Esophagus muscularis mucosa (tissue), 4 donors: ENCODE results near the gene USP25. TPM values are rescaled to one million over a fixed set of nuclear protein-coding genes. Genes with fewer than 3 reads are reported as not detected.

Experiments
- DNase-seq: peaks from one replicate; pipeline ENCODE4 v3.0.0-alpha.2; 2017; ENCODE audit errors: extremely low spot score
- H3K27ac ChIP-seq, 4 donors: fragments of 200-600 bp; sonication (generic); replicated peaks in 1 of 4; 1 replicate in 3 of 4; 2 replicates in 1 of 4; pipeline ENCODE4 v1.5.1; 2016 to 2019; ENCODE audit warnings: mild to moderate bottlenecking in 1 of 4
- H3K27me3 ChIP-seq, 4 donors: fragments of 200-600 bp; sonication (generic); one replicate each; pipeline versions ENCODE4 v1.5.1 to v1.6.0; 2016 to 2019
- H3K36me3 ChIP-seq, 4 donors: fragments of 200-600 bp; sonication (generic); one replicate each; pipeline ENCODE4 v1.5.1; 2016 to 2019
- H3K4me1 ChIP-seq, 4 donors: fragments of 200-600 bp; sonication (generic); one replicate each; pipeline ENCODE4 v1.5.1; 2016 to 2019
- H3K4me3 ChIP-seq, 4 donors: fragments of 200-600 bp; sonication (generic); 1 replicate in 2 of 4; 2 replicates in 2 of 4; pipeline ENCODE4 v1.5.1; 2016 to 2019; ENCODE audit warnings: mild to moderate bottlenecking in 4 of 4, moderate library complexity in 1 of 4
- H3K9me3 ChIP-seq, 4 donors: fragments of 200-600 bp; sonication (generic); 1 replicate in 3 of 4; 2 replicates in 1 of 4; pipeline ENCODE4 v1.5.1; 2016 to 2019
- CTCF ChIP-seq, 3 experiments: fragments of 200-600 bp in 2 of 3; fragments of 450-650 bp in 1 of 3; sonication (generic) in 2 of 3; IDR thresholded peaks; one replicate each; pipeline ENCODE4 v1.5.1; 2017 to 2019; ENCODE audit warnings: antibody characterized with exemption in 3 of 3, mild to moderate bottlenecking in 2 of 3, moderate library complexity in 1 of 3
- EP300 ChIP-seq: sonication (generic); formaldehyde crosslinking; IDR thresholded peaks from one replicate; pipeline ENCODE4 v1.6.1; 2017; ENCODE audit warnings: antibody characterized with exemption
- POLR2A ChIP-seq: fragments of 450-650 bp; IDR thresholded peaks from one replicate; pipeline ENCODE4 v1.6.1; 2017; ENCODE audit warnings: antibody characterized with exemption, moderate library complexity, mild to moderate bottlenecking, low read depth
- POLR2AphosphoS5 ChIP-seq, 2 donors: sonication (generic); formaldehyde crosslinking; IDR thresholded peaks; one replicate each; pipeline ENCODE4 v1.6.1; 2017; ENCODE audit warnings: antibody characterized with exemption in 2 of 2
- WGBS: methylation state at CpG from one replicate; pipeline ENCODE4 v1.1.5; 2018; 5-methylcytosine and 5-hydroxymethylcytosine counted together
- intact Hi-C: fragments of 100-400 bp; cut with DNase I; formaldehyde crosslinking; loops from one replicate; pipeline ENCODE4 v1.15.1; 2023
- total RNA-seq, 4 donors: library from RNA; depleted of rRNA; stranded (reverse); fragments of >200 nt; gene quantifications; one replicate each; pipeline versions ENCODE4 v1.1.0 to v1.2.1, GENCODE V29; 2016

USP25 gene
- total RNA-seq, 4 donors from 2014 or later: 48.2 to 75.1 (median 60.0) TPM

DNA sequence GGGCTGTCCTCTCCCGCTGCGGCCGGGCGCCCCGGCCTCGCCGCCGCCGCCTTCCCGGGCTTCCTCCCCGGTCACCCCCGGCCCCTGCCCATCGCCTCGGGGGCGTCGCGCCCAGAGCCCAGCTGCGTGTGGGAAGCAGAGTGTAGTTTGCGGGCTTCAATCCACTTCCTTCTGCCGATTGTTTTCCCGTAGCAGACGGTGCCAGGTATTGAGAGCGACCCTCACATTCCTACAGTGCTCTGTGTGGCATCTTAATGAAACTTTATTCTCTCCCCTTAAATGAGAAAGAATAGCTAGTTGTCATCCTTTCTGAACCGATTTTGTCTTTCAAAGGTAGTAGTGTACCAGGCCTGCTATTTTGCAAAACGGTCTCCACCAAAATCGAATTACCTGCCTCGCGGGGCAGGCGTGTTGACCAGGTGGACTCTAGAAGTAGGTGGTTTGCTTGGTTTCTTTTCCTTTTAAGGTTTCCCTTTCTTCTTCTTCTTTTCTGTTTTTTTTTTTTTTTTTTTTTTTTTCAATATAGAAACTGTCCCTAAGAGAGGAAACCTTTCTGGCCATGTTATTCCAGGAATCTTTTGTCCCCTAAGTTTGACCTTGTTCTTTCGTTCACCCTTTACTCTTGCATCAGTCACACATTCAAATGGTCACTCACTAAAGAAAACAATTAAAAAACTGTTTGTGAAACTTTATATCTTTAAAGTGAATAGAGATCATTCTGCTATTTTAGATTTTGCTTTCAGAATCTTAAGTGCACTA, 881 bp downstream of the USP25 start:
- Histone ChIP-seq H3K27ac (peak overlapping the region; percentile 94 to 97 (median 96)), H3K4me3 (peak overlapping the region; percentile 80 to 93 (median 87)), H3K4me1 (peaks cover 21 to 50% (median 45%) of the 10 kb centered on the region in 4 donors), H3K9me3 (no peaks in the 10 kb centered on the region), H3K36me3 (no peaks in the 10 kb centered on the region), H3K27me3 (no peaks in the 10 kb centered on the region)
- WGBS: under 1% methylated on average over 13 of the region's 30 CpGs
- TF ChIP-seq POLR2AphosphoS5 (IDR thresholded peaks at IDR 0.05) (no peak), POLR2A (no peak), EP300 (no peak), CTCF (IDR thresholded peaks at IDR 0.05) (no peak)
- intact Hi-C loops: no loop called here
- DNase-seq: no peak

DNA sequence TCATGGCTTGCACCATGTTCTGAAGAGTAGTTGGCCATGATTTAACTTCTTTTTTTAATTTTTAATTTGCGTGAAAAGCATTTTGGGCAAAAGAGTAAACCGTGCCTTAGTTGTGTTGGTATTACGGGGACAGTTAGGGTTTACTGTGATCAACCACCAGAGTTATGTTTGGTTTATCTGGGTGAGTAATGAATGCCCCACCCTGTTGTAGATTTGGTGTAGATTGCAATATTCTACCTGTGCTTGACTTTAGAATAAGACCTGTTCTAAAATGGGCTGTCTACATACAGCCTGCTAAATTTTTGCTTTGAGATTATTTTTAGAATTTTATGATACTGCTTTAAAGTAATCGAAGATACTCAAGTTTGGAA, 1.4 kb downstream of the USP25 start:
- Histone ChIP-seq H3K27ac (peak overlapping the region; percentile 94 to 97 (median 96)), H3K27me3 (no peaks in the 10 kb centered on the region), H3K4me3 (peak overlapping the region; percentile 80 to 93 (median 87)), H3K36me3 (no peaks in the 10 kb centered on the region), H3K4me1 (peaks cover 25 to 55% (median 51%) of the 10 kb centered on the region in 4 donors), H3K9me3 (no peaks in the 10 kb centered on the region)
- DNase-seq: no peak
- intact Hi-C loops: no loop called here
- 14% methylated on average over 4 of the region's 4 CpGs for WGBS
- TF ChIP-seq EP300 (no peak), POLR2A (no peak), CTCF (IDR thresholded peaks at IDR 0.05) (no peak), POLR2AphosphoS5 (IDR thresholded peaks at IDR 0.05) (no peak)

- Histone ChIP-seq H3K4me3 (peak overlapping the region; percentile 80 to 93 (median 87)), H3K36me3 (no peaks in the 10 kb centered on the region), H3K27ac (peak overlapping the region; percentile 10 to 97 (median 37)), H3K9me3 (no peaks in the 10 kb centered on the region), H3K4me1 (peaks cover 27 to 65% (median 57%) of the 10 kb centered on the region in 4 donors), H3K27me3 (no peaks in the 10 kb centered on the region)
- WGBS: 29% methylated on average over 6 of the region's 6 CpGs
- DNase-seq: no peak
- TF ChIP-seq EP300 (no peak), POLR2AphosphoS5 (IDR thresholded peaks at IDR 0.05) (no peak), POLR2A (no peak), CTCF (IDR thresholded peaks at IDR 0.05) (no peak)
- intact Hi-C loops: no loop called here
Measured at GRCh38 chr21:15732290-15732995, 2.7 kb downstream of the USP25 start.

GRCh38 chr21:15732996-15733329, 3.2 kb downstream of the USP25 start:
- no peaks in the 10 kb centered on the region for H3K36me3 ChIP-seq
- H3K27ac ChIP-seq: peak overlapping the region in 3 of 4 donors; percentile 11 to 40 (median 34)
- H3K4me1 ChIP-seq: peaks cover 27 to 69% (median 57%) of the 10 kb centered on the region in 4 donors
- no peaks in the 10 kb centered on the region for H3K9me3 ChIP-seq
- TF ChIP-seq EP300: no peak
- no peak for TF ChIP-seq POLR2A
- no peak for TF ChIP-seq POLR2AphosphoS5 (IDR thresholded peaks at IDR 0.05)
- TF ChIP-seq CTCF (IDR thresholded peaks at IDR 0.05): no peak
- 13% methylated on average over 3 of the region's 3 CpGs for WGBS
- intact Hi-C loops: no loop called here
- H3K27me3 ChIP-seq: no peaks in the 10 kb centered on the region
- H3K4me3 ChIP-seq: peak overlapping the region; percentile 80 to 93 (median 87)
- no peak for DNase-seq
